ENCODE data around the gene ANKRD13A.
A peak's percentile ranks its signal among the peaks of the same experiment; 100 is the strongest.
"Not testable (repeated sequence)": the region's sequence is repeated elsewhere in the genome, so short reads cannot be mapped to it uniquely, and the experiment has no call there.

The ANKRD13A gene

DNA sequence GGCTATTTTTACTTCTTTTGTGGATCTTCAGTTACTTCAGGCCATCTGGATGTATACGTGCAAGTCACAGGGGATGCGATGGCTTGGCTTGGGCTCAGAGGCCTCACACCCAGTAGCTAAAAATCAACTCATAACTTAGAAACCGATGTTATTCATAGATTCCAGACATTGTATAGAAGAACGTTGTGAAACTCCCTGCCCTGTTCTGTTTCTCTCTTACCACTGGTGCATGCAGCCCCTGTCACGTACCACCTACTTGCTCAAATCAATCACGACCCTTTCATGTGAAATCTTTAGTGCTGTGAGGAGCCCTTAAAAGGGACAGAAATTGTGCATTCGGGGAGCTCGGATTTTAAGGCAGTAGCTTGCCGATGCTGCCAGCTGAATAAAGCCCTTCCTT is 50.4 kb downstream of the ANKRD13A start:
- not testable (repeated sequence) for DNase-seq

DNA sequence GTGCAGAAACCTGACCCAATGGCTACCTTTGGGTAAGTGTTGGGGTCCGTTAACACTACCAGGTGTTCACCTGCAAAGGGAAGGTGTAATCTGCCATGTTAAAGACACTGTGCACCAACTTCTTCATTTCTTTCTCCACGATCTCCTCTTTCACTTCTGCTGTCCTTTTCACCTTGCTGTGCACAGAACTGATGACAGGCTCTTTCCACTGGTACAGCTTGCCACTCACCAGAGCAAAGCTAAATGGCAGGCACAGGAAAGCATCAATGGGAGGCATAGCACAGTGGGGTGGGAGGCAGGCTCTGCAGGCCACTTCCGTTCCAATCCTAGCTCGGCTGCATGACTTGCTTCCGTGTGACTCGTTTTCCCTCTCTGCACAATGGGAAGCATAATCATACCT is 51.7 kb downstream of the ANKRD13A start:
- DNase-seq: no peak

DNA sequence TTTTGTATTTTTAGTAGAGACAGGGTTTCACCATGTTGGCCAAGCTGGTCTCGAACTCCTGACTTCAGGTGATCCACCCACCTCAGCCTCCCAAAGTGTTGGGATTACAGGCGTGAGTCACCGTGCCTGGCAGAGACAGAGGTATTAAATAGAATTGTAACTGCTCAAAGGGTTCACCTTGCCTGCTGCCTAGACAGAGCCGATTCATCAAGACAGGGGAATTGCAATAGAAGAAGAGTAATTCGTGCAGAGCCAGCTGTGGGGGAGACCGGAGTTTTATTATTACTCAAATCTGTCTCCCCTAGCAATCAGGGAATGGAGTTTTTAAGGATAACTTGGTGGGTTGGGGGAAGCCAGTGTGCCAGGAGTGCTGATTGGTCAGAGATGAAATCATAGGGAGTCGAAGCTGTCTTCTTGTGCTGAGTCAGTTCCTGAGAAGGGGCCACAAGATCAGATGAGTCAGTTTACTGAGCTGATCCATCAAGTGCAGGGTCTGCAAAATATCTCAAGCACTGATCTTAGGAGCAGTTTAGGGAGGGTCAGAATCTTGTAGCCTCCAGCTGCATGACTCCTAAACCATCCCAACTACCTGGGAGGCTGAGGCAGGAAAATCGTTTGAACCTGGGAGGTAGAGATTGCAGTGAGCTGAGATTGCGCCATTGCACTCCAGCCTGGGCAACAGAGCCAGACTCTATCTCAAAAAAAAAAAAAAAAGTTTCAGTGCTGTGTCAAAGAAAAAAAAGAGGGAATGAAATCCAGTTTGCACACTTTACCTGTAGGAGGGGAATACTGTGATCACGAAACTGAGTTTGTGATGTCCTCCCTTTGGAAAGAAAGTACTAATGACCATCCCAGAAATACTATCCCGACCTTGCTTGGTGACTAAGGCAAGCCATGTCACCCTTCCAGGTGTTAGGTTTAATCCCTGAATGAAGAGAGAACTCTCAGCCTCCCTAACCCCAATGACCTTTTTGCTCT is 56.4 kb downstream of the ANKRD13A start:
- not testable (repeated sequence) for DNase-seq

DNA sequence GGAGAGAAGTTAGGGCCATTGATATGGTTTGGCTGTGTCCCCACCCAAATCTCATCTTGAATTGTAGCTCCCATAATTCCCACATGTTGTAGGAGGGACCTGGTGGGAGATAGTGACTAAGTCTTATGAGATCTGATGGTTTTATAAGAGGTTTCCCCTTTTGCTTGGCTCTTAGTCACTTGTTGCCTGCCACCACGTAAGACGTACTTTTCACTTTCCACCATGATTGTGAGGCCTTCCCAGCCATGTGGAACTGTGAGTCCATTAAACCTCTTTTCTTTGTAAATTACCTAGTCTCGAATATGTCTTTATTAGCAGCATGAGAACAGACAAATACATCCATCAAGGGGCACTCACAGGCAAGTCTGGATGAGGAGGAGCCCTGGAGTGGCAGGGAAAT is 57.4 kb downstream of the ANKRD13A start:
- DNase-seq: not testable (repeated sequence)

DNA sequence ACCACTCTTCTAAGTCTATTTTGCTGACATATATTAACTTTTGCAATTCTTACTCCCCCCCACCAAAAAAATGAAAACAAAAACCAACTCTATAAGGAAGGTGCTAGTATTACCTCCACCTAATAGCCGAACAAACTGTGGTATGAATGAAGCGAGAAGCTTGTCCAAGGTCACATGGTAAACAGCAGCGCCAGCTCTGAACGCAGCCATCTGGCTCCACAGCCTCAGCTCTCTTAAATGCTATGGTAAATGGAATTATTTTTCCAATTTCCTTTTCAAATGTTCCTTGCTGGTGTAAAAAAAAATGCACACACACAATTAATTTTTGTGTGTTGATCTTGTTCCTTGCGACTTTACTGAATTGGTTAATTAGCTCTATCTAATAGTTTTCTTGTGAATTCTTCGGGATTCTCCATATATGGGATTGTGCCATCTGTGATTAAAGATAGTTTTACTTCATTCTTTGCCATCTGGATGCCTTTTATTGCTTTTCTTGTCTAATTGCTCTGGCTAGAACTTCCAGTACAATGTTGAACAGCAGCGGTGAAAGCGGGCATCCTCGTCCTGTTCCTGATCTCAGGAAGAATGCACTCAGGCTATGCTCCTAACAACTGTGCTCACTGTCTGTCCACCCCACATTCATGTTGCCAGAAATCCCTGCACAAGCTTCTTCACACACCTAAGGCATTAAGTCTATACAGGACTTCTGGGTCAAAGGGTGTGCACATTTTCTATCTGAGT is 59.8 kb downstream of the ANKRD13A start:
- no peak for DNase-seq

DNA sequence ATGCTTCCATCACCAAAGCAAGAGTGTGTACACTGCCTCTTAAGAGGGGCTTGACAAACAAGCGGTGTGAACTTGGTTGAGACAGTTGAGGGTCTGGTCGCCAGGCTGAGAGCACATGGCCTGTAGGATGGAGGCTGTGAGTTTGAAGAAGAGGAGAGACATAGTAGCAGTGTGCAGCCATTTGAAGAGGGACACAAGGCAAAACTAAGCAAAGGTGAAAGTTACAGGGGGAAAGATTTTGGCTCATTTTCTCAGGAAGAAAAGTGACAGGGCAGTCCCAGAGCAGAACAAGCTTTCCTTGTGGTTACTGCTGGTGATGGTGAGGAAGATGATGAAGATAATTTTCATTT is 60.4 kb downstream of the ANKRD13A start:
- no peak for DNase-seq

DNA sequence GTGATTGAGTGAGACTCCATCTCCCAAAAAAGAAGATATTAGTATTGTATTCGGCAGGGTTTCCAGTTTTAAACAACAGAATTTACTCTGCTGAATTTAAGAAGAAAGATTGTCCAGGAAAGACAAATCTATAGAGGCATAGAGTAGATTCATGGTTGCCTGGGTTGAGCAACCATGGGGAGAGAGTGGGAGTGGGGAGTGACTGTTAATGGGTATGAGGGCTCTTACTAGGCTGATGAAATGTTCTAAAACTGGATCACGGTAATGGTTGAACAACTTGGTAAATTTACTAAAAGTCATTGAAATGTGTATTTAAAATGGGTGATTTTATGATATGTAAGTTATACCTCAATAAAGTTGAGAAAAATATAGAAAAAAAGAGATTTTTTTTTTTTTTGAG is 63.0 kb downstream of the ANKRD13A start:
- DNase-seq: no peak

DNA sequence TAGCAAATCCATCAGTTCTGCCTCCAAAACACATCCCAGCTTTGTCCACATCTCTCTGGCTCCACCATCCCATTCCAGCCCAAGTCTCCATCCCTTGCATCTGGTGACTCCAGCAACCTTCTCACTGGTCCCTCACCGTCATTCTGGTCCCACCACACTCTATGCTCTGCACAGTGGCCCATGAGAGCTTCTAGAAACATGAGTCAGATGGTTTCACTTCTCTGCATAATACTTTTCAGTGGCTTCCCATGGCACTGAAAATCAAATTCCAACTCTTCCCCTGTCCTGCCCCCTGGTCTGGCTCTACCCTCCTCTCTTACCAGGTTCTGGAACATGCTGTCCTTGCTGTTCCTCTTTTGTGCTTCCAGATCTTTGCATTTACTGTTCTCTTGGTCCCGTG is 66.3 kb downstream of the ANKRD13A start:
- no peak for DNase-seq

DNA sequence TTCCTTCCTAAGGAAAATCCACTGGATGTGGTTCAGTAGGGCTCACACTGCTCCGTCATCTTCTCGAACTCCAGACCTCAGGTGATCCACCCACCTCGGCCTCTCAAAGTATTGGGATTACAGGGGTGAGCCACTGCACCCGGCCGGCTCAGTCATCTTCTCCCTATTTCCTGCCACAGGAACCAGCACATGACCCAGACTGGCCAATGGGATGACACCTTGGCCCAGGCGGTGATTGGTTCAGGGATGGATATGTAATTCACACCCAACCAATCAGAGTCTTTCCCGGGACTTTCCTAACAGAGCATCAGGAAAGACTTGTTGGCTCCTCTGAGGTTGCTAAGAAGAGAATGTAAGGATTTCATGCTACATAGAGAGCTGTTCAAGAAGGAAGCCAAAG is 68.3 kb downstream of the ANKRD13A start:
- no peak for DNase-seq

DNA sequence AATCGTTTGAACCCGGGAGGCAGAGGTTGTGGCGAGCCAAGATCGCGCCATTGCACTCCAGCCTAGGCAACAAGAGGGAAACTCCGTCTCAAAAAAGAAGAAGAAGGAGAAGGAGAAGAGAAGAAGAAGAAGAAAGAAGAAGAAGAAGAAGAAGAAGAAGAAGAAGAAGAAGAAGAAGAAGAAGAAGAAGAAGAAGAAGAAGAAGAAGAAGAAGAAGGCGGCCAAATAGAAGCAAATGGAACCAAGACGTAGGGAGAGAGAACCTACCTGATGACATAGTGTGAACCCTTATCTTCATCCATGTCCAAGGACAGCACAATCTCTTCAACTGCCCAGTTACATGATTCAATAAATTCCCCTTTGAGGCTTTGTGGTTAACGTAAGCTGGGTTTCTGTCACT is 68.9 kb downstream of the ANKRD13A start:
- not testable (repeated sequence) for DNase-seq

DNA sequence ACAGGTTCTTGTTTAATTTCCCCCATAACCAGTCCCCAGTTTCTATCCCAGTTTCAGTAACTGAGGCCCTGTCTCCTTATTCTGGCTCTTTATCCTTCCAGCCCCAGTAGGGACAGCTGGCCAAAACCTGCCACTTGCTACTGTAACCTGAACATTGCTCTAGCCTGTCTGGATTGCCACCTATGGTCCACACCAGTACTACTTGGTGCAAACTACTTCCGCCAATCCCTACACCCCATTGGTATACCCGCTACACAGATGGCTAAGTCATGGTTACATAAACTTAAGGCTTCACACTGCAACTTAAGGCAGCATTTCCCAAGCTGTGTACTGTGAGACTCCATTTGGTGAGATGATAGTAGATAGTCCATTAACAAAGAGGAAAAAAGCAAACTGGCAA is 69.4 kb downstream of the ANKRD13A start:
- DNase-seq: no peak

DNA sequence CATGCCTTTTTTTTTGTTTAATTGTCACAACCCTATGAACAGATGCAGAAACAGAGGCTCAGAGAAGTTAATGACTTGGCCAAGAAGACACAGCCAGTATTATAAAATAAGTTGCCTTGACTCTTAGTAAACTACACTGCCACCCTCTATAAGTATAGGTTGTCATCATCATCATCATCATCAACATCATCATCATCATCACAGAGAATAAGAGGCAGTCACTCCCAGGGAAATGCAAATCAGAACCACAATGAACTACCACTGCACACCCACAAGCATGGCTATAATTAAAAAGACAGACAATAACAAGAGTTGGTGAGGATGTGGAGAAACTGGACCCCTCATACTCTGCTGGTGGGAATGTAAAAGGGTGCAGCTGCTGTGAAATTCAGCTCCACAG is 72.3 kb downstream of the ANKRD13A start:
- no peak for DNase-seq

DNA sequence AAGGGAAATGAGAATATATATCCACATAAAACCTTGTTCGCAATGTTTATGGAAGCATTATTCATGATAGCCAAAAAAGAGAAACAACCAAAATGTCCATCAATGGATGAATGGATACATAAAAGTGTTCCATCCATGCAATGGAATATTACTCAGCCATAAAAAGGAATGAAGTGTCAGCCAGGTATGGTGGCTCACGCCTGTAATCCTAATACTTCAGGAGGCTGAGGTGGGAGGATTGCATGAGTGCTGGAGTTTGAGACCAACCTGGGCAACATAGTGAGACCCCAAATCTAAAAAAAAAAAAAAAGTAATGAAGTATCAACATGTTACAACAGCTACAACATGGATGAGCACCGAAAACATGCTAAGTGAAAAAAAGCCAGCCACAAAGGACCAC is 72.7 kb downstream of the ANKRD13A start:
- DNase-seq: no peak

DNA sequence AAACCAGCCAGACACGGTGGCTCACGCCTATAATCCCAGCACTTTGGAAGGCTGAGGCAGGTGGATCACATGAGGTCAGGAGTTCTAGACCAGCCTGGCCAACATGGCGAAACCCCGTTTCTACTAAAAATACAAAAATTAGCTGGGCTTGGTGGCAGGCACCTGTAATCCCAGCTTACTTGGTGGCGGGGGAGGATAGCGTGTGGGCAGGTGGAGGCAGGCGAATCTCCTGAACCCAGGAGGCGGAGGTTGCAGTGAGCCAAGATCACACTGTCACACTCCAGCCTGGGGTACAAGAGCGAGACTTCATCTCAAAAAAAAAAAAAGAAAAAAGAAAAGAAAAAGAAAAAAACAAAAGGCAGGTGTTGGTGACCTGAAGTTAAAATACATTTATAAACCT is 73.4 kb downstream of the ANKRD13A start:
- DNase-seq: not testable (repeated sequence)

DNA sequence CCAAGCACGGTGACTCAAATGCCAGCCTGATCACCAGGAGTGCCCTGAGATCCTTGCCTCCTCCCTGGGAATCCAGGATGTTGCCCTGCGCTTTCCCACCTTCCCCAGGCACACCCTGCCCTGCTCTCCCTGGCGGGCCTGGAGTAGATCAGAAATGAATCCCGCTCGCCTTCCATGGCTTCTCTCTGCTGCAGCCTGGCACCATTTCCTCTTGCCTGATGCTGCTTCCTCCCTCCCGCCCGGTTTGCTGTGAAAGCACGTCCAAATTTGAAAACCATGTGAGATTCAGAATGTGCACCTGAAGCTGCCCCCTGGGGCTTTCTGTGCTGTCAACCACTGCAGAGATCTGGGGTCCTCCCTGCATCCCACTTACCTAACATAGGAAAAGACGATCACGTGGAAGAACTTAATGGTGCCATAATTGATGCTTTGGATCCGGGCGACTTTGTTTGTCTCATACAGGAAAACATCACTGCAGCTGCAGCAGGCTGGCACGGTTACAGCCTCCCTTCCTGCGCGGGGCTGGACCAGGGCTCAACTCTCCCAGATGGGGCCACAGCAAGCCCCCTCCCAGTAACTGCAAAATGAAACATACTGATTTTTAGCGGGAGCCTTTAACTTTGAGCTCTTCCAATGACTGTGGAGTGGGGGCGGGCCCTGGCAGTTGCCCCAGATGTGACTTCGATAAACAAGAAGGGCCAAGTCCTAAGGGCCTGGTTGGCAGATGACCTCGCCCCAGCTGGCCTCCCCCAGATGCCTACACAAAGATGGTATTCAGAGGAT is 74.0 kb downstream of the ANKRD13A start:
- DNase-seq: peak; percentile 43

DNA sequence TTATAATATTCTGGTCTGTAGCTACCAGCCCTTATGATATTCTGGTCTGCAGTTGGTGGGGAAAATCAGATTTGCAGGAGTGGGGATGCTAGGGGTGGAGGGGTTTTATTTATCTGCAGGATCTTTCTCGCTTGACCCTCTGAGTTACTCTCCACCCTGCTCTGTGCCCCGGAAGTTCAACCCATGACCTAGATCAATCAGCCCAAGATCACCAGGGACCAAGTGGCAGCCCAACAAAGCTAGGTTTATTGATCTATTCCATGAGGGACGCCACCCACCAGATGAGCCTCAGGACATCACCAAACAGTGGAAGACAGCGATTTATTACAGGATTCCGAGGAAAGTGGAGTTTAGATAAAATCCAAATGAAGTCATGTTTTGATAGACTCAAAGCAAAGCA is 74.9 kb downstream of the ANKRD13A start:
- no peak for DNase-seq

DNA sequence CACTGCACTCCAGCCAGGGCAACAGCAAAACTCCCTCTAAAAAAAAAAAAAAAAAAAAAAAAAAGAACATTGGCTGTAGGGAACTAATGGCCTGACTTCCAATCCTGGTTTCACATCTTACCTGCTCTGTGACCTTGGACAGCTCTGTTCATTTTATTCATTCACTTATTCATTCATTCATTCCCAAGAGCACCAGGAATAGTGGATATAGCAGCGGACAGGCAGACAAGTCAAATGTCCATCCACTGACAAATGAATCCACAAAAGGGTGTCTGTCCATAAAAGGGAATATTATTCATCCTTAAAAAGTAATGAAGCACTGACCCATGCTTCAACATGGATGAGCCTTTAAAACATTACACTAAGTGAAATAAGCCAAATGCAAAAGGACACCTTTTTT is 76.7 kb downstream of the ANKRD13A start:
- no peak for DNase-seq

DNA sequence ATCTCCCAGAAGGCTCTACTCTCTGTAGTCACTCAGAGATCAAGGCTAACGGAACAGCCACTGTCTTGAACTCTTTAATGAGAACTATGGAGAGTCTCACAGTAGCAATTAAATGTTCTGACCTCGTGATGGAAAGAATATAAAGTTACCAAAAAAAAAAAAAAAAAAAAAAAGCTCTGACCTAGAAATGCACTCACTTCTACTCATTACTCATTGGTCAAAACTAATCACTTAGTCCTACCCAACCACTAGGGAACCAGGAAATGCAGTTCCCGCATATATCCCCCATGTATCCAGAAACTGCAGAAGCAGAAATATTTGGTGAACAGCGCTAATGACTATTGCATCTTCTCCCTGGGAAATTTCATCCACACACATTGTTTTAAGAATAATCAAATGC is 78.6 kb downstream of the ANKRD13A start:
- DNase-seq: no peak

DNA sequence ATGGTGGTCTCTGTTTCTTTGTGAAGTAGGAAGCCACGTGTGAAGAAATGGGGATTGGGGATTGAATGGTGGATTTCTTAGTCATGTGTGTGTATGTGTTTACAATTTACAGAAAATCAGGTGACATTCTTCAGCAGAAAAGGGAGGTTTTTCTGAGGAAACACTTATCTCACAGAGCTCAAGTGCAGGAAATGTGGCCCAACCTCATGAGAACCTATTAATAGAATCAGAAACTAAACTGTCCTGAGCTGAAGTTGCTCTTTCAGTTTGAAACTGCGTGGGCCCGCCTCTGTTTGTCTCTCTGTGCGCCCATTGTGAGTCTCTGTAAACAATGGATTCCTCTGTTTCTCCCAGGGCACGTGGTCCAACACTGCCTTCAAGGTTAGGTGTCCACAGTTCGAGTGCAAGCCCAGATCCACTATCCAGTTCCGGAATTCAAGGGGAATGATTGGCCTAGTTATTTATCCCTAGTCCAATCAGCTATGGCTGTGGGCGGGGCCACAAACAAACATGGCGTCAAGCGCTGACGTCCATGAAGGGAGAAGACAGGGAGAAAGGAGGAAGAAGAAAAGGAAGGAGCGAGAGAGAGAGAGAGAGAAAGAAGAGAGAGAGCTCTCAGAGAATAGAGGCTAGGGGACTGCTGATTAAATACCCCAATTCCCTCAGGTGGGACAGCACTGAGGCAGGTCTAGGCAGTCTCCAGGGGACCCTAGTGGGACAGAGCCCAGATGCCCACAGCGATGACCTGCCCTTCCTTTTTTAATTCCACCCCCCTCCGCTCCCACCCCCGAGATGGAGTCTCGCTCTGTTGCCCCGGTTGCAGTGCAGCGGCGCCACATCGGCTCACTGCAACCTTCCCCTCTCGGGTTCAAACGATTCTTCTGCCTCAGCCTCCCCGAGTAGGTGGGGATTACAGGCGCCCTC is 80.5 kb downstream of the ANKRD13A start:
- DNase-seq: no peak

DNA sequence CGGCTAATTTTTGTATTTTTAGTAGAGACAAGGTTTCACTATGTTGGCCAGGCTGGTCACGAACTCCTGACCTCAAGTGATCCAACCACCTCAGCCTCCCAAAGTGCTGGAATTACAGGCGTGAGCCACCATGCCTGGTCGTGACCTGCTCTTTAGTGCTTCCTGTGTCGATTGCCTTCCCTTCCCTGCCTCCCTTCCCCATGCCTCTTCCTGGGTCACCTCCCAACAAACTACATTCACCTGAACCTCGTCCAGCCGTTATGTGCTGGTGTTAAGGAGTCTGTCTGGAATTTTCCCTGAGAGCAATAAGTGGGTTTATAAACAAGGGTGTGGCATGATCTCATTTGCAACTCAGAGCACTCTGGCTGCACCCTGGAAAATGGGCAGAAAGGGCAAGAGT is 81.2 kb downstream of the ANKRD13A start:
- DNase-seq: no peak

DNA sequence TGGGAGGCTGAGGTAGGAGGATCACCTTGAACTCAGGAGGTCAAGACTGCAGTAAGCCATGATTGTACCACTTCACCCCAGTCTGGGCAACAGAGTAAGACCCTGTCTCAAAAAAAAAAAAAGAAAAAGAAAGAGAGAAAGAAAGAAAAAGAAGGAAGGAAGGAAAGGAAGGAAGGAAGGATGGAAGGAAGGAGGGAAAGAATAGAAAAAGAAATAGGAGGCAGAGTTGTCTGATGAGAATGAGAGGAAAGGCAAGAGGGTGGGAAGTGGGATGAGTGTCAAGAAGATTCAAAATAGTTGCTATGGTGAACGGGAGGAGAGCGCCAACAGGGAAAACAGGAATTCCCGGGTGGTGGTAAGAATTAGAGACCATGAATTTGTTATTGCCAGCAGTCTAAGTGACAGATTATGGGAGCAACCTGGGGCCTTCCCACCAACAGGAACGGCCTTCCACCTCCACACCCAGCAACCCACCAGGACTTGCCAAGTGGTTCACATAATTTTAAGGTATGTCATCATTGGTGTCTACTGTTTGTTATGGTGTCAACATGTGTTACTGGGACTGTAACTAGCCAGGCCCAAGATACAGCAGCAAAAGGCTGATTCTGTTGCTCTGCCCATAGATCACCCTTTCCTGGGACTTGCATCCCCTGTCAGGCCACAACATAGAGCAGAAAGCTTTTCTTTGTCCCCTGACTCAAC is 85.2 kb downstream of the ANKRD13A start:
- no peak for DNase-seq

DNA sequence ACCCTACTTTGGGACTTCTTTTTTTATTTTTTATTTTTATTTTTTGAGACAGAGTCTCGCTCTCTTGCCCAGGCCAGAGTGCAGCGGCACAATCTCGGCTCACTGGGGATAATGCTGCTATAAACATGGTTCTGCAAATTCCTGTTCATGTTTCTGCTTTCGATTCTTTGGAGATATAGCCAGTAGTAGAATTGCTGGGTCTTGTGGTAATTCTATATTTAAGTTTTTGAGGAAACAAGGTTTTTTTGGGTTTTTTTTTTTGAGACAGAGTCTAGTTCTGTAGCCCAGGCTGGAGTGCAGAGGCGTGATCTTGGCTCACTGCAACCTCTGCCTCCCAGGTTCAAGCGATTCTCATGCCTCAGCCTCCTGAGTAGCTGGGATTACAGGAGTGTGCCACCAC is 89.0 kb downstream of the ANKRD13A start:
- DNase-seq: not testable (repeated sequence)

All from DMS153 (cell line).